Endothelial cell of hepatic sinusoid (primary cell): ENCODE results near the gene SH2D4B.
"Not testable (repeated sequence)": the region's sequence is repeated elsewhere in the genome, so short reads cannot be mapped to it uniquely, and the experiment has no call there.

ENCODE experiments used
- in situ Hi-C: cut with HindIII; loops from 2 replicates; pipeline ENCODE4 v1.10.0; 2017; ENCODE audit warnings: low sequenced_read_pairs

Gene SH2D4B

DNA sequence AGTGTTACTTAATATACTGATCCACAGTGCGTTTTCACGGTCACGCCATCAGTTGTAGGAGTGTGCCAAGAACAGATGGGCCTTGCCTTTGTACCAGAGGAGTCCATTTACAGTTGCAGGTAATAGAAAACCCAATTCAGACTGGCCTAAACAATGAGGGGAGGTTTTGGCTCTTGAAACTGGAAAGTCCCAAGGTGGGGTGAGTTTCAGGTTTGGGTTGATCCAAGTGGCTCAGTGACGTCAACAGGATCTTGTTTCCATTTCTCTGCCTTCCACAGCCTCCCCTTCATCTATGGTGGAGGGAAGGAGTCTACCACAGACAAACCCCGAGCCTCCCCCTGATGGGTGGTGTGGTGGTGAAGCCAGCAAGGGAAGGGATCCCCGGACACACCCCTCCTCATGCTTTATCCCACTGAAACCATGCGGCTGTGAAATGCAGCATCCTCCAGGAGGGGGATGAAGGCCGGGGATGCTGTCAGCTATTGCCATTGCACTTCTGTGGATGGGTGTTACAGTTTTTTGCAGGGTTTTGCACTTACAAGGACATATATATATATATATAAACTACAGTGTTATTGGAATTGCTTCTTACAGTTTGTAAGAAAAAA is 14.8 kb upstream of the SH2D4B start:
- in situ Hi-C loops: no loop called here

DNA sequence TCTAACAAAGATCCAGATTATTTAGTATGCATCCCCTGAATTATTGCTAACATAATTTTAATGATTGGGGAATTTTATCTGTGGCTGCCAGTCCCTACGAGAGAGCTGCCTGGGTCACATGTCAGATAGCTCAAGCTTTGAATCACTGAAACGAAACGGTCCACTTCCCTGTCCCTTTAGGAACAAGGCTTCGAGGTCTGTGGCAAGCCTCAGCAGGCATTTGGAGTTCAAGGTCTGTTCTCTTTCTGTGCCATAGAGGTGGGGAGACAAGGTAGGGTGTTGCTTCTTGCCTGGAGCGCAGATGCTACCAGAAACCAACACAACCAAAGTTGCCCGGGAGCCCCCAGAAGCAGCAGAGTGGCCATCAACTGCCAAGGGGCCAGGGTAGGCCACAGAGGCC is 13.9 kb upstream of the SH2D4B start:
- in situ Hi-C loops: no loop called here

DNA sequence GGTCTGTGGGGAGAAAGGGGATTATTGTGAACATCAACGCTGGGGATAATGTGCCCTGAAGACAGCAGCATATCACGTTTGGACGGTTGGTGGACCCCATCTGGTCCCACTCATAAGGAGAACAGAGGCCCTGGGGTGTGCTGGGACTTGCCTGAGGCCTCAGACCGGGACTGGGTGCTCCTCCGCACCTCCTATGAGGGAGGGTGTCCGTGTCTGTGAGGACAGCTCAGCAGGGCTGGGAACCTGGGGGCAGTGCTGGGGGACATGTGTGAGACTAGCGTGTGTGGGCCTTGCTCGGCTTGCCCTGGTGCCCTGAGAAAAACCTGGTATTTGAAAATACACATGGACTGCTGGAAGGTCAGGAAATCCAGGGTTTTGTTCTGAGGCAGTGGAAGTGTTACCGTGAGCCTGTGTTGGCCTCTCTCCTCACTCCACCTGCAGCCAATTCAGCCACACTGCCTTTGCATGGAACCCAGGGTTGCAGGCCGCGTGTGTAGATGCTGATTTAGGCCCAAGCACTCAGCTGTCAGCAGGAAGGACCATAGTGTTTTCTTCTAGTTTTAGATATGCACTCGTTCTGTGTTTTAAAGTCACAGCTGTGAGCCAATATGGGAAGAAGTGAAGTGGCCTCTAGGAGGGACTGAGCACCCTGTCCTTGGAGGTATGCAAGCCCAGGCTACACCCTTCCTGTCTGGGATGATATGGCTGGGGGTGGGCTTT is 13.4 kb upstream of the SH2D4B start:
- in situ Hi-C loops: no loop called here

DNA sequence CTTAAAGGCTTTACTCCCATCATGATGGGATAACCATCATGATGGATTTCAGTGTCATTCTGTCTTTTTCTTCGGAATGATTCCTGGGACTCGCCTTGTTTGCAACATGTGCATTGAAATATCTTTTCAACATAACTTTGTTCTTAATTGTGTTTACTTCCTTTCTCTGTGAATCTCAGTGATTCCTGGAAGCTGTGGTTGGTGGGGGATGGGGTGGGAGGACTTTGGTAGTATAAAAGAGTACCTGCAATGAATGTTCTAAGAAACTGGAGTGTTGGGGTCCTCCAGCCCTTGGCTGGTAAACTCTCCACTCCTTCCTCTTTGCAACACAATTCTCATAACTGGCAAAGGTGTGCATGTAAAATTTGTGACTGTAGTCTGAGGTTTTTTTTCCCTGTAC is 11.5 kb upstream of the SH2D4B start:
- in situ Hi-C loops: no loop called here

DNA sequence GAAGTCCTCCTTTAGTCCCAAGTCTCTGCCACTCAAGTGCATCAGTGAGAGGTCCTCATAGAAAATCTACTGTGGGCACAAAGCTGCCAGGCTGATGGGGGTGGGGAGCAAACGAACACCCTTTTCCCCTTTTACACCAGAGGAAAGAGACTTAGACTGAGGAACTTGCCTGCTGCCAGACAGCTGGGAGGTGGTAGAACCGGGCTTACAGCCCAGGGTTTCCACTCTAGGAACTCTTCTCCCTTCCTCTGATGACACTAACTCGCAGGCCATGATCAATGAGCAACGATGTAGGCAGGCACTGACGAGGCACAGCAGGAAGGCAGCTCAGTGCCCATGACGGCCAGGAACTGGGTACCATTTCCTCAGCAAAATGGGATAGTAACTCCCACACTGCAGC is 11.0 kb upstream of the SH2D4B start:
- in situ Hi-C loops: no loop called here

DNA sequence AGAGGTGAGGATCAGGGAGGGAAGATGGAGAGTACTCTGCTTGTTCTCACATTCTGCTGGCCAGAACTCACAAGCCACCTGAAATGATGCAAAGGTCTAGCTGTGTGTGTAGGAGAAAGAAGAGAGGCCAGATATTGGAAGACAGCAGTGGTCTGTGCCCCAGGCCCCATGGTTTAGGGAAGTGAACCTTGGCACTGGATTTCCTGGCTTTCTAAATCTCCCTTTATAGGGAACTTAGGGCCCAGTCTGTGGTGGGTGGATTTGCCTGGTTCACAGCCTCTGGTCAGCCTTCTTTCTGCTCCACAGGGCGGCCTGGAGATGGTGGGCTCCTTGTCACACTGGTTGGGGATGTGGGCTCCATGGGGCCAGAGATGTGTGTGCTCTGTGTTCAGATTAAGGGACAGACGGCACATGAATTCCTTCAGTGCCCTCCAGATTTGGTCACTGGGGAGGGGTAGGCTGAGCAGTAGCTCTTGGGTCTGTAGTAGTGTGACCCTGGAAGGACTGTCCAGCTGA is 9.5 kb upstream of the SH2D4B start:
- in situ Hi-C loops: no loop called here

DNA sequence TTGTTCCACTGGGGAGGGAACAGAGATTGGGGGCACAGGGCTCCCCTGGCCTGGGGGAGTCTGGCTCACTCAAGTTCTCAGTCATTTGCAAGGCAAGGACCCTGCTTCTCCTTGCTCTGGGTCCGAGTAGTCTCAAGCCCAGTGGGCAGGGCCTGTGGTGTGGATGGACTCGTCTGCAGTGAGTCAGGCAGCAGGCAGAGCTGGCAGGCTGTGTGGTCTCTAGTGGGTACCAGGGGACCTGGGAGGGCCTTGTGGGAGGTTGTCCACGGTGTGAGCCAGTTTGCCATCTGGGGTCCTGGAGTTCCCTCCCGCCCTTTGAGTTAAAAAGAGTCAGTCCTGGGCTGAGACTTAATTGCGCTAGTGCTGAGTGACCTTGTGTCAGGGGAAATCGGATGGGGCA is 8.8 kb upstream of the SH2D4B start:
- in situ Hi-C loops: no loop called here

DNA sequence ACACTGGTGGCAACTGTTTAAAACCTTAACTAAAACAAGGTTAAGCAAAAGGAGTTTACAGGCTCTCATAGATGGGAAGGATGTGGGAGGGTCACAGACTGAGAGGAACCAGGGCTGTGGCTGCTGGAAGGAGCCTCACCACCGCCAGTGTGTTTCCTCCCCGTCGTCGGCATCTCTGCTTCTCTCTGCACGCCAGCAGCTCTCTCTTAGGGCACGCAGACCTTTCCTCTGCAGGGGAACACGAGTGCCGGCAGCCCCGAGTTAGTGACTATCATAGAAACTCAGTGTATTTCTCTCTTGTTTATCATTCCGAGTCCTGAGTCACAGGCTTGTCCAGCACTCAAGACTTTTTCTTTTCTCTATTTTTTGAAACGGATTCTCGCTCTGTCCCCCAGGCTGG is 8.1 kb upstream of the SH2D4B start:
- in situ Hi-C loops: no loop called here

DNA sequence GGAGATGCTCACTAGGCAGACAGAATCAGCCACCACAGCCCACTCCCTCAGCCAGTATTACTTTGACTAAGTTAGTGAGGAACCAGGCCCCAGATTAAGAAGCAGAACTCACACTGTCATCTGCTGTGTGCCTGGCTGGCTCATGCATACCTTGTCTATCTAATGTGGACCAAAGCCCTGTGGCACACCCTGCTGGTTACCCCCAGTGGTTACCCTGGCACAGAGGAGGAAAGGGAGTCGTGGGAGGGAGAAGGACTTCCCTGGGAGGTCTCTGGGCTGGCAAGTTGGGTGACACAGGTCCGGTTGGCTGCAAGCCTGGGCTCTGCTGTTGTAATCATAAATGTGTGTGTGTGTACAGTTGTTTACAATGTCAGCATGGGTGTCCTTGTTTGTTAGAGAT is 7.5 kb upstream of the SH2D4B start:
- in situ Hi-C loops: no loop called here

DNA sequence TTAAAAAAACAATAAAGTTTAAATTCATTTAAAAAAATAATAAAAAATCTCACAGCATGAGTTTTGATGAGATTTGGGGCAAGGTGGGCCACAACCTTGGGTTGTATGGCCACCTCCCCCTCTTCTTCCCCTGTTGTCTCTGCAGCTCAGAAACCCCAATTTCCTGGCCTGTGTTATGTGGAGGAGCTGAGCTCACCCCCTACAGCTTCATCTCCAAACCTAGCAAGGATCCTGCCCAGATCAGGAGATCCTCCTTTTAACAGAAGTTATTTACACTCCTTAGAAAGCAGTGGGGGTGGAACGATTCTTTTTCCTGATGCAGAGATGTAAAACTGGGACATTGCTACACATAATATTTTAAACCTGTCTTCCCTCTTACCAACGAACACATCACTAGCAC is 6.9 kb upstream of the SH2D4B start:
- in situ Hi-C loops: no loop called here

DNA sequence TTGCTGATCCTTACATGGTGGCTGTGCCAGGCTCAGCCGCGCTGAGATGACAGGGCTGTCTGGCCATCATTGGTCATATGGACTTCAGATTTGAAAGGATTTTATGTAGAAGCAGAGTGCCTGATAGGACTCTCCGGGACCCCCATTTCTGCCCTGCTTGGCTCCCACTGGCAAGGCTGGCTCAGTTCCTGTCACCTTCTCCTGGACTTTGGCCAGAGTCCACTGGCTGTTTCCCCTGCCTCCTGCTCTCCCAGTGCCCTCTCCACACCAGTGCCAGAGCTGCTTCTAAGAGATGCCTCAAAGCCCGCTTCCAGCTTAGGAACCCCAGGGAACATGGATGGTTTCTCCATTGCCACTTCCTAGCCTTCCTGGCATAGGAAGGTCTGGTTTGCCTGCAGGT is 5.1 kb upstream of the SH2D4B start:
- in situ Hi-C loops: no loop called here

DNA sequence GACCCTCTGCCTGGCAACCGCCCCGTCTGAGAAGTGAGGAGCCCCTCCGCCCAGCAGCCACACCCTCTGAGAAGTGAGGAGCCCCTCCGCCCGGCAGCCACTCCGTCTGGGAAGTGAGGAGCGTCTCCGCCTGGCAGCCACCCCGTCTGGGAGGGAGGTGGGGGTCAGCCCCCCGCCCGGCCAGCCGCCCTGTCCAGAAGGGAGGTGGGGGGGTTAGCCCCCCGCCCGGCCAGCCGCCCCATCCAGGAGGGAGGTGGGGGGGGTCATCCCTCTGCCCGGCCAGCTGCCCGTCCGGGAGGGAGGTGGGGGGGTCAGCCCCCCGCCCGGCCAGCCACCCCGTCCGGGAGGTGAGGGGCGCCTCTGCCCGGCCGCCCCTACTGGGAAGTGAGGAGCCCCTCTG is 3.6 kb upstream of the SH2D4B start:
- in situ Hi-C loops: not testable (repeated sequence)

DNA sequence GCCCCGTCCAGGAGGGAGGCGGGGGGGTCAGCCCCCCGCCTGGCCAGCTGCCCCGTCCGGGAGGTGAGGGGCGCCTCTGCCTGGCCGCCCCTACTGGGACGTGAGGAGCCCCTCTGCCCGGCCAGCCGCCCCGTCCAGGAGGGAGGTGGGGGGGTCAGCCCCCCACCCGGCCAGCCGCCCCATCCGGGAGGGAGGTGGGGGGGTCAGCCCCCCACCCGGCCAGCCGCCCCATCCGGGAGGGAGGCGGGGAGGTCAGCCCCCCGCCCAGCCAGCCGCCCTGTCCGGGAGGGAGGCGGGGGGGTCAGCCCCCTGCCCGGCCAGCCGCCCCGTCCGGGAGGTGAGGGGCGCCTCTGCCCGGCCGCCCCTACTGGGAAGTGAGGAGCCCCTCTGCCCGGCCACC is 3.1 kb upstream of the SH2D4B start:
- in situ Hi-C loops: not testable (repeated sequence)

DNA sequence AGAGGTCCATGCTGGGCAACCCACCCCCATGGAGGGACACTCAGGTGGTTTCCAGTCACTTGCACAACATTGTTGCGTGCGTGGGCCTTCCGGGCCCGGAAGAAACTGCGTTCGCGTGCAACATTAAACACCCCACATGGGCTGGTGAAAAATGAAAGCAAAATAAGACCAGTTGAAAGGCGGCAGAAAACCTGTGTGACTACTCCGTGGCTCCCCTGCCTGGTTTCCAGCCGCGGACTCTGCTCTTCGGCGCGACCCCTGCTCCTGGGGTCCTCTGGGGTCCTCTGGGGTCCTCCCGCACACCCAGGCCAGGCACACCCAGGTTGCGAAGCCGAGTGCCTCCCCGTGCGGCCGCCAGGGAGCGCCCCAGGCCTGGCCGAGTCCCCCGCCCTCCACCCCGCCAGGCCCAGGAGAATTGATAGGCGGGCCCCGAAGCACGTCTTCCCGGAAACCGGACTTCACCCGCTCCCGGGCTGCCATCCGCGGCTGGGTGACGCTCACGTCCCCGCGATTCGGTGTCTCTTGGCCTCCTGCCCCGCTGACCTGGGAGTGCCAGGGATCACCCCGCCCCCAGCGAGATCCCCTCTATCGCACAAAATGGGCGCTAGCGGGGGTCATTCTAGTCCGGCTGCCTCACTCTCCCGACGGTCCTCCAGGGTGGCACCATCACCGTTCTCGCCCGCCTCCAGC is 1.9 kb upstream of the SH2D4B start:
- in situ Hi-C loops: no loop called here

DNA sequence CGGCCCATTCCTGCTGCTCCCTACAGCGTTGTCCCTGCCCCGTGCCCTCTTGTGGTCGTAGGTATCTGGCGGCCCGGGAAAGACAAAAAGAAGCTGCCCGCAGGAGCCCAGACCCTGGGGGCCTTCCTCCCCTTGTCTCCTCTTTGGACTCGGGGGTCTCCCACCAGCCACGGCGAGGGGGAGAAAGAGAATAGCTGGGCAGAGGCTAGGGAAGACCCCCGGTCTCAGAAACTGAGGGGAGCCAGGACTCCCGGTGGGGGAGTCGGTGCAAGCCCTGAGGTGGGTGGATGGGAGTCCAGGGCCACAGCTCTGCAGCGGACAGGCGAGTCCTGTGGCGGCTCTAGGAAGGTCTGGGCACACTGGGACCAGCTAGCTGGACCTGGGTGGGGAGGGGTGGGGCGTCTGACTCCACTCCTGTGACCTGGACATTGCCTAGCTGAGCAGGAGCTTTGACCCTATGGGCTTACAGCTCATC is 1.3 kb upstream of the SH2D4B start:
- in situ Hi-C loops: no loop called here

DNA sequence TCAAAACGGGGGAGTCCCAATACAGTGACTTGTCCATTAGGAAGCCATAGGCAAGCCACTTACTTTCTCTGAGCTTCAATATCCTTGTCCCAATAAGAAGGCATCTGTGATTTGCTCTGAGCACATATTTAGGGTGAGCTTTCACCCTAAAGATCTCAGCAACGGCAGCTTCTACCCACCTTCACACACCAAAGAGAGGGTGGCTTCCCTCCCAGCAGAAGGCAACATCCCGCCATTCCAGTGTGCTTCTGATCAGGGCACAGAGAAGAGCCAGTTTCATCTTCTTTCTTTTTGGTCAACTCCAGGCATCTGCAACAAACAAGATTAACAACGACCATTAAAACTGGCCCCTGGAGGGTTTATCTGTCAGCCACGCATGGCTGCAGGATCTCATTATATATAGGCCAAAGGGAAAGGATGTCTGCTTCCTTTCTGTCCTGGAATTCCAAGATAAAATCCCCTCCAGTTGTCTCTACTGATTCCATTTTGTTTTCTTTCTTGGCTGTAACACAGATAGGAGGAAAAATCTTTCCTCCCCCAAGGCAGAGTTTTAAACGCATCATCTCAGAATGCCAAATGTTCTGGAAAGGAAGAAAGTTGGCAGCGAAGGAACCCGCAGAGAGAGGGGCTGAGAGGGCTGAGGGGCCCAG is 491 bp upstream of the SH2D4B start:
- in situ Hi-C loops: no loop called here

DNA sequence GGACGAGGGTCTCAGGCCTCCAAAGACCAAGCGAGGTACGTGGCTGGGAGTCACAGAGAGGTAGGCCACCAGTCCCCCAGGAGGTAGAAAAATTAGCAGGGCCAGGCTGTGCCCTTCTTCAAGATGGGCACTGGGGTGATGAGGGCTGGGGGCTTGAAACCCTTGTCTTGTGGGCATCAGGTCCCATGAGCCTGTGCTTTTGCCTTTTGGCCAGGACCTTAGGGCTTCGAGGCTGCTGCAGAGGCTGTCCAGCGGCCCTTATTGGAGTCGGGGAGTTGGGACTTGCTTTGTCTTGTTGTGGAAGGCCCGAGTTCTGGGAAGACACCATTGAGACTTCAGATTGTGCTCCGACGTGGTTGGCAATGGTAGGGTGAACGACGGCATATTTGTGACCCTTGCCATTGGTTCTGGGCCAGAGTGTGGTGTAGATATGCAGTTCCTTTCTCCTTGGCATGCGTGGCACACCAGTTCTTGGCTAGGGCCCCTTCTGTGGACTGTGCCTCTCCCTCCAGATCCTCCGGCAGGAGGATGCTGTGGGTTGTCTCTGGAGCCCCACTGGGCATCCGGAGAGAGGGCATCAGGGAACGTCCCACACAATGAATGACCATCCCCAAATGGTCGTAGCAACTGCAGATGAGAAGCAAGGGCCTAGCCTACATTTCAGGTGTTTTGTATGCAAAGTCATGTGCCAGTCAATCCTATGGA is 931 bp downstream of the SH2D4B start:
- in situ Hi-C loops: no loop called here

DNA sequence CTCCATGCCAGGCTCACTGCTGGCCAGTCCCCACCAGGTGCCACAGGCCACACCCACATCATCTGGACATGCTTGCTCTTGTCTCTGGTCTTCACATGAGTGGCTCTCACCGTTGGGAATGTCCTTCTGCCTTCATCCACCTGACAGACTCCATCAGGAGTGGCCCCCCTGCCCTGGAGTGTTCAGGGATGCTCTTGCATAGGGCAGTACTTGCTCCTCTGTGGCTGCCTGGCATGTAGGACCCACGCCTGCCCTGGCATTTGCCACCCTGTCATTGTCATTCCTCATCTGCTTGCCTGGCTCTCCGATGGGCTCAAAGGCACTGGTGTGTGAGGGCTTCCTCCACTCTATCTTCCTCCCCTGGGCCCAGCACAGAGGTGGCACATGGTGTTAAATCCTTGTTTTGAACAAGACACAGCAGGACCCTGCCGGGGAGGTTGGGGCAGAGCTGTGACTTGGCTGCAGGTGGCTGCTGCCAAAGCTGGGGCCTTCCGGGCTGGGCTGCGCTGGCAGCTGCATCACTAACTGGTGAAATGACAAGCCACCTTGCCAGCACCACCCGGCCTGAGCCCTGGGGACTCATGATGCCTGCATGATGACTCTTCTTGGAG is 1.8 kb downstream of the SH2D4B start:
- in situ Hi-C loops: no loop called here

DNA sequence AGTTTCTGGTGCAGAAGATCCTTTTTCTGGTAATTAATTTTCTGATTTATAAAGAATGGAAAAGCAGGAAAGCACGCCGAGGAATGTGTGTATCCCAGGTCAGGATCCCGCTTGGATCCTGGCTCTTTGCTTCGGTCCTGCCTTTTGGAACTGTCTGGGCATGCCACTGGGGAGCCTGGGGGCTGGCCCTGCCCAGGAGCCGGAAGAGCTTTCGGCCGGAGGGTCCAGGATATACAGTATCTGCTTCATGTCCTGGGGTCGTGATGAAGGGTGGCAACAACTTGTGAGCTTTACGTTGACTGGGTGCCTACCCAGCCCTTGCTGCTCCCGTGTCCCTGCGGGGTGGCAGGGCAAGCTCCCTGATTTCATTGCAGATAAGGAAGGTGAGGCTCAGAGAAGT is 2.4 kb downstream of the SH2D4B start:
- in situ Hi-C loops: no loop called here

DNA sequence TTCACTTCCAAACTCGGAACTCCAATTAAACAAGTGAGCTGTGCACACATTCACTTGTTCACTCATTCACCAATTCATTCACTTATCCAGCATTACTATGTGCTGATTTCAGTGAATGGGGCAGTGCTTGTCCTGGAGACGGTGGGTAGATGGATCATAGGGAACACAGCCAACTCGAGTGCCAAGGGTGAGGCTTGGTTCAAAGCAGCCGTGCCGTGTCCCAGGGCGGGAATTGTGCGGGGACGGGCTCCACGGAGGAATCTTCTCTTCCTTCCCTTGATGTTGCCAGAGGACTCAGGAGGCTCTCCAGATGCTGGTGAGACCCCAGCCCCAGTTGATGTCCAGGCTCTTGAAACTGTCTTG is 2.9 kb downstream of the SH2D4B start:
- in situ Hi-C loops: no loop called here
